Measurements from ENCODE around the gene TMEM45A.

The TMEM45A gene

DNA sequence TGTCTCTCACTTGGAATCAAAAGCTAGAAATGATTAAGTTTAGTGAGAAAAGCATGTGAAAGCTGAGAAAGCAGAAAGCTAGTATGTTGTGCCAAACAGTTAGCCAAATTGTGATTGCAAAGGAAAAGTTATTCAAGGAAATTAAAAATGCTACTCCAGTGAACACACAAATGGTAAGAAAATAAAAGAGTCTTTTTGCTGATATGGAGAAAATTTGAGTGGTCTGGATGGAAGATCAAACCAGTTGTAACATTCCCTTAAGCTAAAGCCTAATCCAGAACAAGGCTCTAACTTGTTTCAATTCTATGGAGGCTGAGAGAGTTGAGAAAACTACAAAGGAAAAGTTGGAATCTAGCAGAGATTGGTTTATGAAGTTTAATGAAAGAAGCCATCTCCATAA lies 128.8 kb downstream of the TMEM45A start:
- no peak for DNase-seq
- H3K4me3 ChIP-seq (ENCODE audit: low read depth, low read length): no peak overlapping the region
- no peak for TF ChIP-seq CTCF (IDR thresholded peaks at IDR 0.05; ENCODE audit: low read depth, low read length)
- H3K9me3 ChIP-seq (ENCODE audit: severe bottlenecking): peaks cover 6% of the 10 kb centered on the region
- H3K36me3 ChIP-seq: no peaks in the 10 kb centered on the region
- no peaks in the 10 kb centered on the region for H3K27me3 ChIP-seq (ENCODE audit: insufficient read depth, low read depth, severe bottlenecking)
- H3K27ac ChIP-seq: no peak overlapping the region
